ENCODE results near the gene PLCB2.

PLCB2 gene

GRCh38 chr15:40238532-40239403, 69.0 kb downstream of the PLCB2 start, which contains the start of gene PAK6:
TSS of gene PAK6 (plus strand) at chr15:40239063. CDS start at chr15:40264786, 25,723 bp downstream.
- TF ChIP-seq CTCF (IDR thresholded peaks at IDR 0.05): no peak
- TF ChIP-seq ZFX (IDR thresholded peaks at IDR 0.05; ENCODE audit: borderline replicate concordance): no peak
- H3K27ac ChIP-seq: peak within 1 kb of the TSS; percentile 25; the same call in 1 of the 2 replicates
